Panc1 (cell line): Measurements from ENCODE around the gene APLN.

ENCODE experiments used
- POLR2AphosphoS5 ChIP-seq: IDR thresholded peaks from 2 replicates; pipeline ENCODE4 v1.6.1; 2012; ENCODE audit warnings: mild to moderate bottlenecking, low read depth, low read length, moderate library complexity
- SIN3A ChIP-seq: IDR thresholded peaks from 2 replicates; pipeline ENCODE4 v1.6.1; 2012; ENCODE audit warnings: low read depth, mild to moderate bottlenecking, low read length, moderate library complexity, borderline replicate concordance; ENCODE audit not compliant: insufficient read depth
- TCF7L2 ChIP-seq: IDR thresholded peaks from 2 replicates; pipeline ENCODE4 v1.6.1; 2011; ENCODE audit warnings: mild to moderate bottlenecking, low read depth, low read length, inconsistent platforms
- TF ChIP-seq, protein P1 (sequence below): fragments of 450-650 bp; IDR thresholded peaks from 2 replicates; pipeline ENCODE4 v1.5.1; 2017; ENCODE audit warnings: mild to moderate bottlenecking
- TF ChIP-seq, protein P2 (sequence below), 2 experiments: IDR thresholded peaks; 2 replicates each; pipeline ENCODE4 v1.6.1; 2011 to 2012; ENCODE audit warnings: low read depth in 2 of 2, control low read depth in 1 of 2, low read length in 1 of 2, mild to moderate bottlenecking in 1 of 2, moderate library complexity in 1 of 2; ENCODE audit not compliant: insufficient read depth in 1 of 2

- TF ChIP-seq, protein P1, sequence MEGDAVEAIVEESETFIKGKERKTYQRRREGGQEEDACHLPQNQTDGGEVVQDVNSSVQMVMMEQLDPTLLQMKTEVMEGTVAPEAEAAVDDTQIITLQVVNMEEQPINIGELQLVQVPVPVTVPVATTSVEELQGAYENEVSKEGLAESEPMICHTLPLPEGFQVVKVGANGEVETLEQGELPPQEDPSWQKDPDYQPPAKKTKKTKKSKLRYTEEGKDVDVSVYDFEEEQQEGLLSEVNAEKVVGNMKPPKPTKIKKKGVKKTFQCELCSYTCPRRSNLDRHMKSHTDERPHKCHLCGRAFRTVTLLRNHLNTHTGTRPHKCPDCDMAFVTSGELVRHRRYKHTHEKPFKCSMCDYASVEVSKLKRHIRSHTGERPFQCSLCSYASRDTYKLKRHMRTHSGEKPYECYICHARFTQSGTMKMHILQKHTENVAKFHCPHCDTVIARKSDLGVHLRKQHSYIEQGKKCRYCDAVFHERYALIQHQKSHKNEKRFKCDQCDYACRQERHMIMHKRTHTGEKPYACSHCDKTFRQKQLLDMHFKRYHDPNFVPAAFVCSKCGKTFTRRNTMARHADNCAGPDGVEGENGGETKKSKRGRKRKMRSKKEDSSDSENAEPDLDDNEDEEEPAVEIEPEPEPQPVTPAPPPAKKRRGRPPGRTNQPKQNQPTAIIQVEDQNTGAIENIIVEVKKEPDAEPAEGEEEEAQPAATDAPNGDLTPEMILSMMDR, result no peak
- TF ChIP-seq TCF7L2, result no peak
- no peak for TF ChIP-seq POLR2AphosphoS5
- TF ChIP-seq, protein P2, sequence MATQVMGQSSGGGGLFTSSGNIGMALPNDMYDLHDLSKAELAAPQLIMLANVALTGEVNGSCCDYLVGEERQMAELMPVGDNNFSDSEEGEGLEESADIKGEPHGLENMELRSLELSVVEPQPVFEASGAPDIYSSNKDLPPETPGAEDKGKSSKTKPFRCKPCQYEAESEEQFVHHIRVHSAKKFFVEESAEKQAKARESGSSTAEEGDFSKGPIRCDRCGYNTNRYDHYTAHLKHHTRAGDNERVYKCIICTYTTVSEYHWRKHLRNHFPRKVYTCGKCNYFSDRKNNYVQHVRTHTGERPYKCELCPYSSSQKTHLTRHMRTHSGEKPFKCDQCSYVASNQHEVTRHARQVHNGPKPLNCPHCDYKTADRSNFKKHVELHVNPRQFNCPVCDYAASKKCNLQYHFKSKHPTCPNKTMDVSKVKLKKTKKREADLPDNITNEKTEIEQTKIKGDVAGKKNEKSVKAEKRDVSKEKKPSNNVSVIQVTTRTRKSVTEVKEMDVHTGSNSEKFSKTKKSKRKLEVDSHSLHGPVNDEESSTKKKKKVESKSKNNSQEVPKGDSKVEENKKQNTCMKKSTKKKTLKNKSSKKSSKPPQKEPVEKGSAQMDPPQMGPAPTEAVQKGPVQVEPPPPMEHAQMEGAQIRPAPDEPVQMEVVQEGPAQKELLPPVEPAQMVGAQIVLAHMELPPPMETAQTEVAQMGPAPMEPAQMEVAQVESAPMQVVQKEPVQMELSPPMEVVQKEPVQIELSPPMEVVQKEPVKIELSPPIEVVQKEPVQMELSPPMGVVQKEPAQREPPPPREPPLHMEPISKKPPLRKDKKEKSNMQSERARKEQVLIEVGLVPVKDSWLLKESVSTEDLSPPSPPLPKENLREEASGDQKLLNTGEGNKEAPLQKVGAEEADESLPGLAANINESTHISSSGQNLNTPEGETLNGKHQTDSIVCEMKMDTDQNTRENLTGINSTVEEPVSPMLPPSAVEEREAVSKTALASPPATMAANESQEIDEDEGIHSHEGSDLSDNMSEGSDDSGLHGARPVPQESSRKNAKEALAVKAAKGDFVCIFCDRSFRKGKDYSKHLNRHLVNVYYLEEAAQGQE (IDR thresholded peaks at IDR 0.05; ENCODE audit: insufficient read depth in 1 of 2, low read depth in 2 of 2, low read length in 1 of 2), result no peak
- TF ChIP-seq SIN3A, result no peak
These were observed 13.3 kb downstream of the APLN start for GRCh38 chrX:129641469-129641868.
